Inflammatory macrophage treated with lipopolysaccharide for 4 hours (primary cell): Measurements from ENCODE around the gene LRCH4.
A peak's percentile ranks its signal among the peaks of the same experiment; 100 is the strongest.
"Not testable (repeated sequence)": the region's sequence is repeated elsewhere in the genome, so short reads cannot be mapped to it uniquely, and the experiment has no call there.

Experiments used
- DNase-seq: peaks from one replicate; pipeline ENCODE4 v3.0.0-alpha.2; 2020

LRCH4 gene

GRCh38 chr7:100543586-100543985 is 42.3 kb downstream of the LRCH4 start:
- no peak for DNase-seq

DNA sequence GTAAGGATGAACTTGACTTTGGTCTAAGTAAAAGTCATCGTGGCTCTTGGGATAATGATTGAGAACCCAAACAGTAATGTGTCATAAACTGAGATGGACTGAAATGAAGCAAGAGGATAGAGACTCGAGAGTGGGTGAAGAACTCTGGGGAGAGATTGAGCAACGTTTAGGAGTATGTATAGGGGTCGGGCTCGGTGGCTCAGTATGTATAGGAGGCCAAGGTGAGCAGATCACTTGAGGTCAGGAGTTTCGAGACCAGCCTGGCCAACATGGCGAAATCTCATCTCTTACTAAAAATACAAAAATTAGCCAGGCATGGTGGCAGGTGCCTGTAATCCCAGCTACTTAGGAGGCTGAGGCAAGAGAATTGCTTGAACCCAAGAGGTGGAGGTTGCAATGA is 44.6 kb downstream of the LRCH4 start:
- peak; percentile 36 for DNase-seq

- no peak for DNase-seq
Measured at GRCh38 chr7:100540073-100540723, 45.7 kb downstream of the LRCH4 start.

GRCh38 chr7:100539436-100540006 is 46.4 kb downstream of the LRCH4 start:
- DNase-seq = no peak

- peak; percentile 100 for DNase-seq
Measured at GRCh38 chr7:100538654-100539435, 47.1 kb downstream of the LRCH4 start, which contains the start of gene AGFG2. Gene AGFG2, plus strand, starts transcription at chr7:100539203. Its CDS starts 144 bp downstream, at chr7:100539347.

GRCh38 chr7:100538348-100538653 is 47.6 kb downstream of the LRCH4 start:
- DNase-seq = no peak

- DNase-seq = not testable (repeated sequence)
Measured at GRCh38 chr7:100536695-100537094, 49.2 kb downstream of the LRCH4 start.

GRCh38 chr7:100535982-100536381 is 49.9 kb downstream of the LRCH4 start:
- DNase-seq = not testable (repeated sequence)

- DNase-seq = no peak
Measured at GRCh38 chr7:100532165-100533022, 53.5 kb downstream of the LRCH4 start.

GRCh38 chr7:100528108-100528866 is 57.6 kb downstream of the LRCH4 start:
- DNase-seq = not testable (repeated sequence)
